ENCODE results near the gene IGF2R.

The IGF2R gene

GRCh38 chr6:160031442-160031841 lies 62.6 kb downstream of the IGF2R start:
- no peak for TF ChIP-seq CTCF (IDR thresholded peaks at IDR 0.05; ENCODE audit: insufficient read depth, low read depth, low read length, missing control alignments)

GRCh38 chr6:160031871-160032270 lies 63.0 kb downstream of the IGF2R start:
- H3K4me3 ChIP-seq (ENCODE audit: low read depth, low read length) = no peak overlapping the region
- no peak for TF ChIP-seq CTCF (IDR thresholded peaks at IDR 0.05; ENCODE audit: insufficient read depth, low read depth, low read length, missing control alignments)
- DNase-seq (ENCODE audit: low read depth) = no peak

More at GRCh38 chr6:160031442-160031841, 62.6 kb downstream of the IGF2R start:
- no peak overlapping the region for H3K4me3 ChIP-seq (ENCODE audit: low read depth, low read length)
- no peak for DNase-seq (ENCODE audit: low read depth)

- no peak for DNase-seq (ENCODE audit: low read depth)
- H3K4me3 ChIP-seq (ENCODE audit: low read depth, low read length) = no peak overlapping the region
- no peak for TF ChIP-seq CTCF (IDR thresholded peaks at IDR 0.05; ENCODE audit: insufficient read depth, low read depth, low read length, missing control alignments)
Measured at GRCh38 chr6:160032538-160032937, 63.7 kb downstream of the IGF2R start.

- no peak for TF ChIP-seq CTCF (IDR thresholded peaks at IDR 0.05; ENCODE audit: insufficient read depth, low read depth, low read length, missing control alignments)
- DNase-seq (ENCODE audit: low read depth) = no peak
Measured at GRCh38 chr6:160034036-160034930, 65.4 kb downstream of the IGF2R start.

GRCh38 chr6:160035241-160035640 lies 66.4 kb downstream of the IGF2R start:
- no peak for TF ChIP-seq CTCF (IDR thresholded peaks at IDR 0.05; ENCODE audit: insufficient read depth, low read depth, low read length, missing control alignments)
- DNase-seq (ENCODE audit: low read depth) = no peak
- no peak overlapping the region for H3K4me3 ChIP-seq (ENCODE audit: low read depth, low read length)

More at GRCh38 chr6:160034036-160034930, 65.4 kb downstream of the IGF2R start:
- H3K4me3 ChIP-seq (ENCODE audit: low read depth, low read length) = no peak overlapping the region

- no peak for TF ChIP-seq CTCF (IDR thresholded peaks at IDR 0.05; ENCODE audit: insufficient read depth, low read depth, low read length, missing control alignments)
- DNase-seq (ENCODE audit: low read depth) = no peak
- H3K4me3 ChIP-seq (ENCODE audit: low read depth, low read length) = no peak overlapping the region
Measured at GRCh38 chr6:160035693-160036330, 66.9 kb downstream of the IGF2R start.

All from GM12865 (cell line).